ENCODE data around the gene SUGP1.

The SUGP1 gene

DNA sequence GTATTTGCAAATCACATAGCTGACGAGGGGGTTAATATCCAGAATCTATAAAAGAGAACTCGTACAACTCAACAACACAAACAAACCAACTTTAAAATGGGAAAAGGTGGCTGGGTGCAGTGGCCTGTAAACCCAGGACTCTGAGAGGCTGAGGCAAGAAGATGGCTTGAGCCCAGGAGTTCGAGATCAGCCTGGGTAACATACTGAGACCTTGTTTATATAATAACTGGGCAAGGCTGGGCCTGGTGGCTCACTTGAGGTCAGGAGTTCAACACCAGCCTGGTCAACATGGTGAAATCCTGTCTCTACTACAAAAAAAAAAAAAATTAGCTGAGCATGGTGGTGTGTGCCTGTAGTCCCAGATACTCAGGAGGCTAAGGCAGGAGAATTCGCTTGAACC, 25.4 kb downstream of the SUGP1 start:
- DNase-seq, result no peak

DNA sequence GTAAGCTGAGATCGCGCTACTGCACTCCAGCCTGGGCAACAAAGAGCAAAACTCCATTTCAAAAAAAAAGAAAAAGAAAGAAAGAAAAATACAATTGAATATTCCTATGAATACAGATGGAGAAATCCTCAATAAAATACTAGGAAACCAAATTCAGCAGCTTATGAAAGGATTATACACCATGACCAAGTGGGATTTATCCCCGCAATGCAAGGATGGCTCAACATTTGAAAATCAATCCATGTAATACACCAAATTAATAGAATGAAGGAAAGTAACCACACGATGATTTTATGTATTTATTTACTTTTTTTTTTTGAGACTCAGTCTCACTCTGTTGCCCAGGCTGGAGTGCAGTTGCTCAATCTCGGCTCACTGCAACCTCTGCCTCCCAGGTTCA, 27.7 kb downstream of the SUGP1 start:
- DNase-seq, result no peak

DNA sequence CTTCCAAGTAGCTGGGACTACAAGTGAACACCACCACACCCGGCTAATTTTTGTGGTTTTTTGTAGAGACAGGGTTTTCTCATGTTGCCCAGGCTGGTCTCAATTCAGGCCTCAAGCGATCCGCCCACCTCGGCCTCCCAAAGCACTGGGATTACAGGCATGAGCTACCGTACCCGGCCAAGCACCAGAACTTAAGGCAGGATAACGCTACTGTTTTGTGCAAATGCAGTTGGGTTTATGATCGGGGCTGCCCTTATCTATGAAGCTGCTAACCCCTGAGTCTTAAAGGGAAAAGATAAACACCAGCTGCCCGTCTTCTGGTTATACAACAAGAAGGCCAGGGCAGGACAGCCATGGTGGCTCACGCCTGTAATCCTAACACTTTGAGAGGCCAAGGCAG, 34.6 kb downstream of the SUGP1 start:
- DNase-seq, result no peak

DNA sequence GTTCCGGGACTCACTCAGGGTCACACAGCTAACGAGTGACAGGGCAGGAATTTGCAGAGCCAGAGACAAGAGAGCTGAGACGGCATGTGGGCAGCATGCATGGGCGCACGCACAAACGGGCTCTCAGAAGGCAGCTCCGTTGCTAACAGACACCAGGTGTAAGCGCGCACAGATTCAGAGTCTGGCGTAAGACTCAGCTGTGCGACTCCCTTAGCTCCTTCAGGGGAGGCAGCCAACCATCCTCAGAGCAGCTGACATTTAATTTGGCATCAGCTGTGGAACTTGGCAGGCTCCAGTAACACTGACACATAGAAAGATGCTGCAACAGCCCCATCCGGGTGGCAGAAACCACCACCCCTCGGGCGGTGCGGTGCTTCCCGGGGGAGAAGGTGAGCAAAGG, 39.7 kb downstream of the SUGP1 start:
- DNase-seq, result no peak

DNA sequence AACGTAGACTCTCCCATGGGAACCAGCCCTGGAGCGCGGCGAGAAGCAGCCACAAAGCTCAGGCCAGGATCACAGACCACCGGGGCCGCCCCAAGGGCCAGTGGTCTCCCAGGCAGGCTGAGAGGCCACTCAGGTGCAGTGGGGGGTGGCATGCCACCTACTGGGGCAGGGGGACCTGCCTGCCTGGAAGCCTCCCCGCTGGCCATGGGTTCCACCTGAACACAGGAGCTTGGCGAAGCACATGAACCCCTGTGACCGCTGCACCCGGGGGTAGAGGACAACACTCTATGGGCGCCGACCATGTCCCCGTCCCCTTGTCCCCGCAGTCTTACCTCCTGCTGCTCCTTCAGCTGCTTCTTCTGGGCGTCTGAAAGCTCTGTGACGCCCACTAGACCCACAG, 40.5 kb downstream of the SUGP1 start:
- DNase-seq, result no peak

DNA sequence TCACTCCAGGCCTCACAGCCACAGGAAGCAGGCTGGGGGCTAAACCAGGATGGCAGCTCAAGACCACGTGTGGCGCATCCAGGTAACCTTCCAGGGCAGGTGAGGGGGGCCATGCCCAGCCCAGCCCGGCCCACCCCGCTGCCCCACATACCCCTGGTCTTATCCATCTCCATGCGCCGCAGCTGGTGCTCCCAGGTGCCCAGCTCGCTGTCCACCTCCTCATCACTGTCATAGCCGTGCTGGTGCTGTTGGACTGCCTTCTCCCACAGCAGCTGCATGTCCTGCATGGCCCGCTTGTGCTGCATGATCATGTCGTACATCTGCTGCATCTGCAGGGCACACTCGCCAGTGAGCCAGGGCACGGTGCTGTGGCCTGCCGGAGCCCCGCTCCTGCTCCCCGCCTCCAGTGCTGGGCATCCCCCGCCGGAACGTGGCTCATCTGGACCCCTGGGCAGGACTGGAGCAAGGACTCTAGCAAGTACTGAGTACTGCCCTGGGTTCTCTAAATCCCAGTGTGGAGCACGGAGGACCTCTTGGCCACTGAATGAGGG, 41.2 kb downstream of the SUGP1 start:
- DNase-seq, result no peak

DNA sequence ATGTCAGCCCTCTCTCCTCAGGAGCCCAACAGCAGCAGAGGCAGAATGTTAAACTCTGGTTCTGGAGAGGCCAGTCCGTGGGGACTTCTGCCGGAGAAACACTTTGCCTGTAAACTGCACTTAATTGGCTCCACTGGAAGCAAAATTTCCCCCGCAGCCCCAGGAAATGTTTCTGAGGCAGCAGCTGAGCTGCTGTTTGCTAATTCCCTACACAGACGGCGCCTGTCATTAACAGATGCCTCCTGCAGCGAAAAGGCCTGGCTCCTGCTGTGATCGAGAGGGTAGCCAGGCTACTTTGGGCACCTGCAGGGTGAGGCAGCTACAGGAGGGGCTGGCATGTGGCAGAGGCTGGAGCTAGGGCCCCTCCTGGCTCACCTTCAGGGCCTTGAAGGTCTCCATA, 42.0 kb downstream of the SUGP1 start:
- no peak for DNase-seq

DNA sequence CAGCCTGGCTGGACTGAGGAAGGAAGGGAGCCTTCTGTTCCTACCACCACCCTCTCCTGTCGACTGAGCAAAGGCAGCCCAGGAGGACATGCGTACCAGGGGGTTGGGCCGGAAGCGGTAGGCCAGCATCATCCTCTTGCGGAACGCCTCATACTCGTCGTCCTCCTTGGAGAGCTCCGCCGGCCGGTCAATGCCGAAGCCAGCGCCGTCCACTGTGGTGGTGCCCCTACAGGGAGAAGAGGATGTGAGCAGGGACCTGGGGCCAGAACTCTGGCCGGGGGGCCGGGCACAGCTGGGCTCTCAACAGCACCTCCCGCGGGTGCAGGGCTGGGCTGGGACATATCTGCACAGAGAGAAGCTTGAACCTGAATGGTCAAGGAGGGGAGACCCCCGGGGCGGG, 43.5 kb downstream of the SUGP1 start:
- DNase-seq, result no peak

DNA sequence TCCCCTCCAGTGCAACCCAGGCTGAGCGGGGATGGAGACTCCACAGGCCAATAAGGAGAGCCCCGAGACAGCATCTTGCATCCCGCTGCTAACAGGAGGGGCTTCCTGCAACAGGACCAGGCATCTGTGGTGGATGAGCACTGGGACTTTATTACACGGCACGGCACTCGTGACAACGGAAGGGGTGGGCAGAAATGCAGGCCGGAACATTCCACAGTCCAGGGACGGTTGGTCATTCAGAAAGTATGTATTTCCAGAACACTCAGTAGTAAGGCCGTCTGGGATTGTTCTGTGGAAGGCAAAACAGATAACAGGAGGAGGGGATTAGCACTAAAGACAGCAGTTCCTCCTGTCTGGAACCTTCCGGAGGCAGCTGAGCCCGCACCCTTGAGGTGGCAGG, 43.9 kb downstream of the SUGP1 start:
- no peak for DNase-seq

DNA sequence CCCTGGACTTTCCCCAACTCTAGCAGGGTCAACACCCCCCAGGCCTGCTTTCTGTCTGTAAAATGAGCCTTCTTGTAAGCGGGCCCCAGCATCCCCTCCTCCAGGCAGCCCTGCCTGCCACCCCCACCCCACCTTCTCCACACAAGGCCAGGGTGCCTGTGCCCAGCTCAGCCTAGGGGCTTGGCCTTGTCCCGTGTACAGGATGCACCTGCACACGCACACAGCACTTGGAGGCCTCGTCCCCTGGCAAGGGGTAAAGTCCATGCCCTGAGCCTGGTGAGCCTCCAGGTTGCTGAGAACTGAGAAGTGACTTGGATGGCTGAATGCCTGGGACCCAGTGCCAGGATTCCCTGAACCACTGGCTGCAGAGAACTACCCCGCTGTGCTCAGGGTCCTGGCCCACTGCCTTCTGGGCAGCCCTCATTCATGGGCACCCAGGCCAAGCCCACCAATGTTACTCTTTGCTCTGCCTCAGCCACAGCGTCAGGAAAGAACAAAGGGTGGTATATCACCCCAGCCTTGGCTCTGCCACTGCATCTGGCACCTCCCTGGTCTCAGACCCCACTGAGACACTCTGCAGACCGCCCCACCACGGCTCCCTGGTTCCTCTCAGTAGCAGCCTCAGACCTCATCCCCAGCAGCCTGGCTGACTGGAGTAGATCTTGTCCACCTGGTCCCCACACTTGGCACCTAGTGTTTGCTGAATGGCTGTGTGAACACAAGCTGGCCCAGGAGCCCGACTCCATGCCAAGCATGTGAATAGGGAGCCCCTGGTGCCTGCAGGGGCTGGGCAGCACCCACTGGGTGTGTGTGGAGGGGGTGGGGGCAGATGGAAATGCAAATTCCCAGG, 45.4 kb downstream of the SUGP1 start:
- no peak for DNase-seq

DNA sequence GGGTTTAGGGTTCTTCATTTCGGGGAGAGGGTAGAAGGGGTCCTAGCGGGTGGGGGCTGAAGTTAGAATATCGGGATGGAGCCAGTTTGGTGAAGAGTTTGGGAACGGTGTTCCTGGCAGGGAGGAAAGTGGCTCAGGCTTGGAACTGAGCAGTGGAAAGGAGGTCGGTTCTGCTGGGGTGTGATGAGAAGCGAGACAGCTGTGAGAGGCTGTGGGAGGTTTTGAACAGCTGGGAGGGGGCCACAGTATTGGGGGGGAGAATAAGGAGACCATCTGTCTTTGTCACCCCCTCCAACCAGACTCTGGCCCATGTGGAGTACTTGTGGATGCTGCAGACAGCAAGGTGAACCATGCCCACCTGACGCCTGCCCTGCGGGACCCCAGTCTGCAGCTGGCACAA, 46.2 kb downstream of the SUGP1 start:
- DNase-seq, result no peak

DNA sequence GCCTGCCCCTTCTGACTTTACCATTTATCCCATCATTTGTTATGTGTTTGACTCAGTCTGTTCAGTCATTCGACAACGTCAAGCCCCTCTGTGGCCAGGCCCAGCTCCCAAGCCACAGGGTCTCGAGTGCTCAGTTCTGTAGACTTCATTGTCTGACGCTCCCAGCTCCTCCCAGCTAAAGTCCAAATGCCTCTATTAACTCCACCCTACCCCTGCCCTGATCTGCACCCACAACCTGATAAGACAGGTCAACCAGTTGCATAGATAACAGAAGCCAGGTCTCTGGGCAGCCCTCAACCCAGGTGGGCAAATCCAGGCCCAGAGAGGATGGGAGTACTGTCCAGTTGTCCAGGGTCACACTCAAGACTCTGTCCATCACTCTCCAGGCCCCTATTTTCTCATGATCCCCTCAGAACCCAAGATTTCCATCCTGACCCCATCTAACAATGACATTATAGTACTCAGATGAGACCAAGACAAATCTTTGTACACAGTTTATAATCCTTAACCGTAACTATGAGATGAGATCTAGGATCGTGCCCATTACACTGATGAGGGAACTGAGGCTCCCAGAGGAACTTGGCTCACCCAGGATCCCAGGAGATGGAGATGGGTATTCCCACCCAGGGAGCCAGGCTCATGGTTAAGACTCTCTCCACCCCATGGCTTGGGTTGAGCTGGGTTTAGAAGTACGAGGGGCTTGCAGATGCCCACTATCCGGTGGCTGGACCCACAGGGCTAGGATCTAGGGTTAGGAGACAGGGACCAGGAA, 48.3 kb downstream of the SUGP1 start:
- DNase-seq, result no peak

DNA sequence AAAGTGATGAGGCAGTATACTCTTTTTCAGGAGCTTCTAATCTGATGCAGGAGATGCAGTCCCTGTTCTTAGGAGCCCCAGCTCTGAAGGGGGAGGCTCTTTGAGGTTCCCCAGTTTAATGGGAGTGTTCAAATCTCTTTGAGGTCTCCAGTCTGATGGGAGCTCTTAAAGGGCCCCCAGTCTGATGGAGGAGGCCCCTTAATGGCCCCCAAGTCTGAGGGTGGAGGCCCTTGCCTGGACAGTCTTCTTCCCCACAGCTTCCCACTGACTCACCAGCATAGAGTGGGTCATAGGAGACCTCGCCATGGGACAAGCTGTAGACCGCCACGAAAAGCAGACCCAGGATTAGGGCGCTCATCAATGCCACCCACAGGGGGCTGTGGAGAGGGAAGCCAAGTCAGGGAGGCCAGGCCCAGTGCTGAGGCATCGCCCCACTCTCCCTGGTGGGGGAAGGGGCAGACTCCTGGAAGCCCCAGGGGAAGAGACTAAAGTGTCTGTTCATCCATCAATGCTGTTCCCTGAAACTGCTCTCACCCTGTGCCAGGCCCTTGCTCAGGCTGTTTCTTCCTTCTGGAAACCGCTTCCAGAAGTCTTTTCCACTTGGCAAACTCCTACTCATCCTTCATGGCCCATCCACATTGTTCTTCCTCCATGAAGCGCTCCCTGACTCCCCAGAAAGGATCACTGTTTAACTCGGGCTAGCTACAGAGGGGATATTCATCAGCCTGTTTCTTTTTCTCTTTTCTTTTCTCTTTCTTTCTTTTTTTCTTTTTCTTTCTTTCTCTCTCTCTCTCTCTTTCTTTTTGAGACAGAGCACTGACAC, 49.3 kb downstream of the SUGP1 start:
- no peak for DNase-seq

DNA sequence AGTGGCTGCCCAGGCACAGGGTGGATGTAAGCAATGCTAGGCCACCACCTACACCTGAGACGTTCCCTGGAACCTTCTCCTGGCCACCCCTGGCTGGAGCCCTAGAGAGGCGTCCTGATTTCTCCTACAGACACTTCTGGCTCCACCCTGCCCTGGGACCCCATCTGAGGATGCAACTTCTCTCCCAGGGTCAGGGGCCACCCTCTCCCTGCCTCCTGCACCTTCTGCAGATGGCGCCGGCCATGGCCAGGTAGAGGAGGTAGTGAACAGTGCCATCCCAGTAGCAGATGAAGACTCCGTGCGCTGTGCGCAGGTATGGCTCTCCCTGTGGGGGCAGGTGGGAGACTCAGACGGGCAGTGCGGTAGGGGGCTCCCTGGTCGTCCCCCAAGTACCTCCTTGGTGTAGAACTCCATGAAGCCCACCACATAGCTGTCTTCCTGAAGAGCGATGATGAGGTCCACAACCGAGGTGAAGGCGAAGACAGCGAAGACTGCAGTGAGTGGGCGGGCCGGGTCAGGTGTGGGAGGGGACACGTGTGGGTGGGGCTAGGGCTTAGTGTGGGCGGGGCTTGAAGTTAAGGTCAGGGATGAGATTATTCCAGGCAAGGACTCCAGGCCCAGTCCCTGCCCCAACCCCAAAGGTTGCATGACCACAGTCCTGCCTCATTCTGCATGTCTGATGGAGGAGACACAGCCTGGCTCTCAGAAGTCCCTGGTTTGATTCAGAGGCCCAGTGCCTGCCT, 50.2 kb downstream of the SUGP1 start:
- no peak for DNase-seq

DNA sequence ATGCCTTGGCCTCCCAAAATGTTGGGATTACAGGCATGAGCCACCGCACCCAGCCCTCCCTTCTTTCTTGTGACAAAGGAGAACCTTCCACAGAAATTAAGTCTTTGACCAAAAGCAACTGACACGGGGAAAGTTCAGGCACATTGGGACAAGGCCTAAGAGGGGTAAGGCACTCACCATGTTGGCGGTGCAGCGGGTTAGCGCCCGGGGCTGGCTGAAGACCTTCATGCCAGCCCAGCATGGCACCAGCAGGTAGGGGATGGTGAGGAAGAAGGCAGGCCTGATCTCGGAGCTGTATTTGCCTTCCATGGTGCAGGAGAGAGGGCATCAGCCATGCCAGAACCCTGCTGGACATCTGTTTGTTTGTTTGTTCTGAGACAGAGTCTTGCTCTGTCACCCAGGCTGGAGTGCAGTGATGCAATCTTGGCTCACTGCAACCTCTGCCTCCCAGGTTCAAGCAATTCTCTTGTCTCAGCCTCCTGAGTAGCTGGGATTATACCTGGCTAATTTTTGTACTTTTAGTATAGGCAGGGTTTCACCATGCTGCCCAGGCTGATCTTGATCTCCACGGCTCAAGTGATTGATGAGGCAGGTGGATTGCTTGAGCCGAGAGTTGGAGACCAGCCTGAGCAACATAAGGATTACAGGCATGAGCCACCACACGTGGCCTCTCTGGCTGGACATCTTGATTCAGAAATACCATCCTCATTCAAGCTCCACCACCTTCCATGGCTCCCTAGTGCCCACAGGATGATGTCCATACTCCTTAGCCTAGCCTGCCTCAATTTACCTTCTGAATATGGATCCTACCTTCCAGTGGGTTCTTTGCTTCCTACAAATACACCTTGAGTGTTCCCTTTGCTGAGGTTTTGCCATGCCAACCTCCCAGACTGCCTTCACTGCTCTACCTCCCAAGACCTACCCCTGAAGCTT, 51.6 kb downstream of the SUGP1 start:
- no peak for DNase-seq

DNA sequence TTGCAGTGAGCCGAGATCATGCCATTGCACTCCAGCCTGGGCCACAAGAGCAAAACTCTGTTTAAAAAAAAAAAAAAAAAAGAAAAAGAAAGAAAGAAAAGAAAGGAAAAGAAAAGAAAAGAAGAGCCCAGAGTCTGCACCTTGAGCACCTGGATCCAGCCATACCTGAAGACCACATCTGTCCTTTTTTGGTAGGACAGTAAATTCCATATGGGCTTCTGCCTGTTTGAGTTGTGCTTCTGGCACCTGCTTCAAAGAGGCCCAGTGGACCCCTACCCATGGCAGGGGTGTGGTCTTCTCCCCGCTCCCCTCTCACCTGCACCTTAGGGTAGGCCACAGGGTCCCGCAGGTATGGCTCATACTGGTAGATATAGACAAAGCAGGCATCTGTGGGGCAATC, 53.0 kb downstream of the SUGP1 start:
- no peak for DNase-seq

DNA sequence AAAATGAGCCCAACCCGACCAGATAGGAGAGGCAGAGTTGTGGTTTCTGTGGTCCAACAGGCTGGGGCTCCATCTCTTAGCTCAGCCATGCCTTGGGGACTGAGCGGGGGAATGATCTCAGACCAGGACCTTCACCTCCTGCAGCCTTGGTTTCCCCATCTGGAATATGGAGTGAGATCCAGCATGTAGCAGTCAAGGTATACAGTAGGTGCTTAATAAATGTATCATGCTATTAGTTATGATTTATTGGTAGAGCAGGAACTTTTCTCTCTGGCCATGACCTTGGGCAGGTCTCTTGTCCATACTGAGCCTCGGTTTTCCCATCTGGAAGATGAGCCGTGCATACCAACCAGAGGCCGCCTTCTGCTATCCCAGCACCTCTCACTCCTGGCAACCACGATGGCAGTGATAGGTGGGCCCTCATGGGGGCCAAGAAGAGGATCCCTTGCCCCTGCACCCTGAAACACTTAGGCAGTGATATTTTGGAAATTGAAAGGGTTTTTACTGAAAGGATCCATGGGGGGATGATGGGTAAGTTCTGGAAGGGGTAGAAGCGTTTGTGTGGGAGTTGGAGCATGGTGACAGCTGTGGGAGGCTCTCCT, 56.3 kb downstream of the SUGP1 start:
- no peak for DNase-seq

DNA sequence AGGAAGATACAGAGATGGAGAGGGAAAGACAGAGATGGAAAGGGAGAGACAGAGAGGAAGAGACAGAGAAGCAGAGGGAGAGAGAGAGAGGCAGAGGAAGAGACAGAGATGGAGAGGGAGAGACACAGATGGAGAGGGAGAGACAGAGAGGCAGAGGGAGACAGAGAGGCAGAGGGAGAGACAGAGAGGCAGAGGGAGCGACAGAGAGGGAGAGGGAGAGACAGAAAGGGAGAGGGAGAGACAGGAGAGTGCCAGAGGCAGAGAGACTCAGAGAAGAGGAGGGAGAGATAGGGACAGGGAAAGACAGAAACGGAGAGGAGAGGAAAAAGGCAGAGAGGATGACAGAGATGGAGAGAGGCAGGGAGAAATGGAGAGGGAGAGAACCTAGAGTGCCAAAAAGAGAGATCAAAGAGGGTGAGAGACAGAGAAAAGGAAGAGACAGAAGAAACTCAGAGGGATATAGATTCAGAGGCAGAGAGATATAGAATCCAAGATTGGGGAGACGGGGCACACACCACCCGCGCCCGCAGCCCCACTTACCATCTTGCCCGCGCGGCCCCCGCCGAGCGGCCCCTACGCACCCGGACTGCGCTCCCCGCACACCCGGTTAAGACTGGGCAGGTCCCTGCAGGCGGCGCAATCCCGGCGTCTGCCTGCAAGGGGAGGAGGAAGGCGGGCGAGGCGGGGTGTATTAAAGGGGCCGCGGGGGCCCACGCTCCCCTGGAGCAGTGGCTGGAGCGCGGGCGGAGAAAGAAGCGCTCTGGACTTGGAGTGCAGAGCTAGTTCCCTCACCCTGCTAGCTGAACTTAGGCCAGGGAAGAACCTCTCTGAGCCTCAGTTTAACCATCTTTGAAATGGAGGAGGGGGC, 57.9 kb downstream of the SUGP1 start:
- no peak for DNase-seq

DNA sequence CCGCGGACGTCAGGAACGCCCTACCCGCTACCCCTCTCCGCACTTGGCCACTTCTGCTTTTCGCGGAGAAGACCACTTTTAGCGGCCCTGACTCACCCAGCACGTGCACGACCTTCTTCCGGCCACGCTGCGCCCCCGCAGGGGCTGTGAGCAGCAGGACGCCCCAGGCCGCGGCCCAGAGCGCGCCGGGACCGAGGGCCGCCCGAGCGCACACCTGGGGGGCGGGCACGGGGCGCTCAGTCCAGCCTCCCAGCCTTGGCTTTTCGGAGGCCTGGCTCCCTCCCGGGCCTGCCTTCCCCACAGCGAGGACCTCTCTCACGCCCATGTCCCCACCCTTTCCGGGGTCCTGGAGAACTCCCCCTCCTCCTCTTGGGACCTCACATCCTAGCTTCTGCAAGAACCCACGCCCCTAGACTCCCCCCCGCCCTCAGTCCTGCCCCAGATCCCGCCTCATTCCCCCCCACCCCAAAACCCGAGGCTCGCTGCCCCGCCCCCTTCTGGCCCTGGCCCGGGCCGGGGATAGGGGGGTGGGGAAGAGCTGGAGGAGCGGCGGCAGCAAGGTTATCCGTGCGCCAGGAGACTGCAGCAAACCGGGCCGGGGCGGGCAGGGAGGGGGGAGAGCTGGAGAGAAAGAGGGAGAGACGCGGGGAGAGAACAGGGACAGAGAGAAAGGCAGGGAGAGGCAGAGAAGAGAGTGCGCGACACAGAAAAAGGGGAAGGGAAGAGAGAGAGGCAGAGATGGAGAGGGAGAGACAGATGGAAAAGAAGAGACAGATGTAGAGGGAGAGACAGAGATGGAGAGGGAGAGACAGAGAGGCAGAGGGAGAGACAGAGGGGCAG, 58.7 kb downstream of the SUGP1 start:
- no peak for DNase-seq

Measured in NCI-H226 (cell line).